Testis (tissue), 3 donors: ENCODE data around the gene KIF21B. TPM values are rescaled to one million over a fixed set of nuclear protein-coding genes. Genes with fewer than 3 reads are reported as not detected.

Experiments used
- DNase-seq: peaks from one replicate; pipeline ENCODE4 v3.0.0-alpha.2; 2019
- H3K27ac ChIP-seq, 2 donors: fragments of 200-600 bp; sonication (generic); one replicate each; pipeline ENCODE4 v1.5.1; 2019
- H3K27me3 ChIP-seq: fragments of 200-600 bp; sonication (generic); one replicate; pipeline ENCODE4 v1.5.1; 2019
- H3K36me3 ChIP-seq: fragments of 200-600 bp; sonication (generic); one replicate; pipeline ENCODE4 v1.5.1; 2017; ENCODE audit warnings: low read depth; ENCODE audit errors: missing control alignments
- H3K4me1 ChIP-seq: fragments of 200-600 bp; sonication (generic); one replicate; pipeline ENCODE4 v1.5.1; 2019
- H3K4me3 ChIP-seq, 2 donors: fragments of 200-600 bp; sonication (generic); one replicate each; pipeline ENCODE4 v1.5.1; 2017 to 2019
- H3K9me3 ChIP-seq: fragments of 200-600 bp; sonication (generic); one replicate; pipeline ENCODE4 v1.5.1; 2017
- CTCF ChIP-seq, 3 experiments: fragments of 450-650 bp in 2 of 3; fragments of 200-600 bp in 1 of 3; sonication (generic) in 1 of 3; IDR thresholded peaks; one replicate each; pipeline ENCODE4 v1.5.1; 2016 to 2019; ENCODE audit warnings: antibody characterized with exemption in 3 of 3, mild to moderate bottlenecking in 2 of 3, moderate library complexity in 1 of 3
- POLR2A ChIP-seq: fragments of 450-650 bp; IDR thresholded peaks from one replicate; pipeline ENCODE4 v1.6.1; 2017; ENCODE audit warnings: antibody characterized with exemption, mild to moderate bottlenecking, moderate library complexity
- WGBS, 2 donors: methylation state at CpG; one replicate each; pipeline ENCODE4 v1.1.5; 2018; 5-methylcytosine and 5-hydroxymethylcytosine counted together
- intact Hi-C: fragments of 100-400 bp; cut with DNase I; formaldehyde crosslinking; loops from one replicate; pipeline ENCODE4 v1.15.1; 2023; ENCODE audit warnings: low total_unique reads
- polyA plus RNA-seq: library from polyadenylated mRNA; stranded (reverse); fragments of 350-450 nt; fragmentation: Illumina TruSeq; extraction: RNeasy Lipid Tissue Mini Kit (QIAGEN cat#74804); gene quantifications from one replicate; pipeline ENCODE4 v1.2.3, GENCODE V29; 2014; ENCODE audit warnings: low read depth, low replicate concordance; ENCODE audit not compliant: insufficient read depth
- total RNA-seq, 2 donors: library from RNA; depleted of rRNA; stranded (reverse); fragments of >200 nt; gene quantifications; one replicate each; pipeline ENCODE4 v1.2.3, GENCODE V29; 2016

Gene KIF21B
- total and polyA plus RNA-seq, 3 donors from 2014 or later, result 23.3 to 32.7 (median 32.3) TPM

- TF ChIP-seq CTCF (IDR thresholded peaks at IDR 0.05), result no peak
- TF ChIP-seq POLR2A, result no peak
- Histone ChIP-seq H3K36me3 (no peaks in the 10 kb centered on the region), H3K27me3 (no peaks in the 10 kb centered on the region), H3K4me3 (no peak overlapping the region), H3K4me1 (no peaks in the 10 kb centered on the region), H3K9me3 (no peaks in the 10 kb centered on the region), H3K27ac (no peak overlapping the region)
- no peak for DNase-seq
- intact Hi-C loops, result no loop called here
- 95 to 96% methylated on average over 4 to 12 of the region's 12 CpGs for WGBS, 2 donors
Measured at GRCh38 chr1:201061886-201062285, 38.4 kb upstream of the KIF21B start.

DNA sequence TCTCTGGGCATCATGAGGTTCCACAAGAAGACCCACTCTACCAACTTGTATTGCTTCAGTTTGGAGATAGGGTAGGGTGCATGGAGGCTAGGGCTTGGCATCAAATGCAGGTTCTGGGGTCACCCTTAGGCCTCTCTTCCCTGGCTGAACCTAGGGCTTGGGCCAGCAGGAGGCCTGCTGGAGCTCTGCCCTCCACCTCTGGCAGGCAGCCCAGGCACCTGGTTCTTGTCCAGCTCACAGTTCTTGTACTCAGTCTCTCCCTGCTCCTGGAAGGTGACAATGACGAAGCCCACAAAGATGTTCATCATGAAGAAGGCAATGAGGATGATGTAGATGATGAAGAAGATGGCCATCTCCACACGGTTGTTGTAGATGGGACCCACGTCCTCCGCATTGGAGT, 37.5 kb upstream of the KIF21B start:
- Histone ChIP-seq H3K9me3 (no peaks in the 10 kb centered on the region), H3K4me1 (peaks cover 2% of the 10 kb centered on the region), H3K4me3 (no peak overlapping the region), H3K27me3 (no peaks in the 10 kb centered on the region), H3K27ac (no peak overlapping the region), H3K36me3 (no peaks in the 10 kb centered on the region)
- no peak for DNase-seq
- intact Hi-C loops, result no loop called here
- no peak for TF ChIP-seq POLR2A
- no peak for TF ChIP-seq CTCF (IDR thresholded peaks at IDR 0.05)
- 95 to 96% methylated on average over 3 to 4 of the region's 4 CpGs for WGBS, 2 donors

- no peak for TF ChIP-seq CTCF (IDR thresholded peaks at IDR 0.05)
- TF ChIP-seq POLR2A, result no peak
- no peak for DNase-seq
- intact Hi-C loops, result no loop called here
- peaks cover 5% of the 10 kb centered on the region for H3K4me1 ChIP-seq
- no peak overlapping the region for H3K4me3 ChIP-seq
- 83 to 96% methylated on average over 2 to 4 of the region's 4 CpGs for WGBS, 2 donors
- no peak overlapping the region for H3K27ac ChIP-seq
- no peaks in the 10 kb centered on the region for H3K27me3 ChIP-seq
- H3K9me3 ChIP-seq, result no peaks in the 10 kb centered on the region
- no peaks in the 10 kb centered on the region for H3K36me3 ChIP-seq
Measured at GRCh38 chr1:201060586-201060985, 37.1 kb upstream of the KIF21B start.

- WGBS, 2 donors, result 77 to 82% methylated on average over 5 of the region's 5 CpGs
- H3K27me3 ChIP-seq, result no peaks in the 10 kb centered on the region
- DNase-seq, result no peak
- intact Hi-C loops, result no loop called here
- no peak for TF ChIP-seq CTCF (IDR thresholded peaks at IDR 0.05)
- TF ChIP-seq POLR2A, result no peak
- no peak overlapping the region for H3K27ac ChIP-seq
- H3K9me3 ChIP-seq, result no peaks in the 10 kb centered on the region
- no peaks in the 10 kb centered on the region for H3K36me3 ChIP-seq
- H3K4me3 ChIP-seq, result no peak overlapping the region
- H3K4me1 ChIP-seq, result peaks cover 5% of the 10 kb centered on the region
Measured at GRCh38 chr1:201059871-201060555, 36.5 kb upstream of the KIF21B start.

DNA sequence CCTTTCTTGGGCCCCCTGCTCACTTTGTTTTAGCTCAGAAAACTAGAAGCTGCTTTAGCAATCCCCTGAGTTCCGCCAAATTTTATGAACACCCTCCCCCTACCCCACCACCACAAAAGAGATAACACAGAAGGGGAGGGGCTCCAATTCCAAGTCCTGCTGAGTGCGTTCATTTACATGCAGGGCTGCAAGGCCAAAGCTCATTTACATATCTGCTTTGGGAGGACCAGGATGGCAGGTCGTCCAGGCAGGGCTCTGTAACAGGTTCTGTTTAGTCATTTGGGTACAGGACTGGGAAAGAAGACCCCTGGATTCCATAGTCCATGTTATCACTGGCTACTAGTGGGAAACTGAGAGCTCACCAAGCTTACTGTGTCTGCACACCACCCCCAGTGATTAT, 35.9 kb upstream of the KIF21B start:
- H3K4me3 ChIP-seq, result no peak overlapping the region
- intact Hi-C loops, result no loop called here
- H3K27ac ChIP-seq, result no peak overlapping the region
- TF ChIP-seq CTCF (IDR thresholded peaks at IDR 0.05), result no peak
- no peak for TF ChIP-seq POLR2A
- no peaks in the 10 kb centered on the region for H3K27me3 ChIP-seq
- peaks cover 5% of the 10 kb centered on the region for H3K4me1 ChIP-seq
- no peak for DNase-seq
- H3K9me3 ChIP-seq, result no peaks in the 10 kb centered on the region
- 85 to 86% methylated on average over 3 of the region's 3 CpGs for WGBS, 2 donors
- no peaks in the 10 kb centered on the region for H3K36me3 ChIP-seq
